K562 (cell line): Measurements from ENCODE around the gene RALB. TPM values are rescaled to one million over a fixed set of nuclear protein-coding genes. Genes with fewer than 3 reads are reported as not detected.

Experiments
- BHLHE40 ChIP-seq: IDR thresholded peaks from 2 replicates; pipeline ENCODE4 v1.6.1; 2011; ENCODE audit warnings: low read length, improper control_type of control experiment
- CBFB ChIP-seq: sonication (generic); formaldehyde crosslinking; IDR thresholded peaks from 2 replicates; pipeline ENCODE4 v1.4.0; 2020; ENCODE audit warnings: mild to moderate bottlenecking, missing genetic modification reagents
- CC2D1A ChIP-seq: fragments of 450-650 bp; IDR thresholded peaks from 2 replicates; pipeline ENCODE4 v1.6.1; 2017; ENCODE audit warnings: mild to moderate bottlenecking
- HMGXB4 ChIP-seq: sonication (generic); formaldehyde crosslinking; IDR thresholded peaks from 2 replicates; pipeline ENCODE4 v1.8.1; 2023; ENCODE audit warnings: mild to moderate bottlenecking, missing genetic modification reagents
- SLC30A9 ChIP-seq: fragments of 250-450 bp; sonication (Bioruptor Pico); IDR thresholded peaks from 2 replicates; pipeline ENCODE4 v1.8.0; 2022; ENCODE audit warnings: mild to moderate bottlenecking, moderate library complexity
- ZBTB40 ChIP-seq, 2 experiments: fragments of 450-650 bp in 1 of 2; sonication (generic) in 1 of 2; formaldehyde crosslinking in 1 of 2; IDR thresholded peaks; 2 replicates each; pipeline versions ENCODE4 v1.7.1 to v1.9.0; 2016 to 2022; ENCODE audit warnings: inconsistent platforms in 1 of 2, mild to moderate bottlenecking in 1 of 2, missing genetic modification reagents in 1 of 2
- polyA plus RNA-seq, 8 experiments: library from polyadenylated mRNA; depleted of rRNA in 4 of 8; stranded (reverse) in 5 of 8; unstranded in 3 of 8; fragments of >200 nt; fragmentation: Nextera tagmentation in 2 of 8; fragmentation: Illumina TruSeq in 1 of 8; extraction: Ambion mirVana in 2 of 8; extraction: Trizol in 1 of 8; gene quantifications; 2 replicates each; pipeline versions ENCODE4 v1.2.1 to v1.2.3, GENCODE V29; 2011 to 2014; ENCODE audit warnings: inconsistent platforms in 1 of 8, missing spikeins in 1 of 8
- total RNA-seq, 7 experiments: library from RNA; depleted of rRNA in 6 of 7; stranded (reverse); fragments of >200 nt in 6 of 7; fragmentation: Illumina TruSeq in 2 of 7; extraction: Trizol in 2 of 7; gene quantifications; 2 replicates each; pipeline versions ENCODE4 v1.2.1 to v1.2.3, GENCODE V29; 2011 to 2021; ENCODE audit warnings: low replicate concordance in 1 of 7

RALB gene
- total and polyA plus RNA-seq, 9 of the 15 experiments (the other 6 are each of a cell fraction or from before 2014, with no cell fraction given) = 14.8 to 65.6 (median 38.4) TPM

GRCh38 chr2:120235681-120236080, 17.0 kb upstream of the RALB start (continued):
- TF ChIP-seq ZBTB40 (IDR thresholded peaks at IDR 0.05) = no peak
- no peak for TF ChIP-seq ZBTB40 (CRISPR knock-in tag; IDR thresholded peaks at IDR 0.05)
- TF ChIP-seq BHLHE40 = no peak
- no peak for TF ChIP-seq CBFB
- TF ChIP-seq SLC30A9 (CRISPR knock-in tag) = no peak
- TF ChIP-seq CC2D1A = no peak
- TF ChIP-seq HMGXB4 (CRISPR knock-in tag) = no peak
